Activated T-helper 2 cell treated with anti-CD3 and anti-CD28 coated beads, Interferon-gamma antibody, Interleukin-2, Interleukin-4, amounts not matched to agents 10 μg/mL and 5 μg/mL and 100 μg/mL, durations not matched to agents 14 hours and 24 hours and 36 hours (primary cell): ENCODE measurements around the gene CTSS. TPM values are rescaled to one million over a fixed set of nuclear protein-coding genes. Genes with fewer than 3 reads are reported as not detected.

ENCODE experiments used
- DNase-seq: peaks from one replicate; pipeline ENCODE4 v3.0.0; 2021; ENCODE audit warnings: low spot score
- H3K27ac Mint-ChIP-seq: one replicate; pipeline ENCODE4 v1.8.0; 2021; ENCODE audit warnings: mixed read lengths
- H3K27me3 Mint-ChIP-seq: one replicate; pipeline ENCODE4 v1.8.0; 2021; ENCODE audit warnings: low read depth, mixed read lengths
- H3K36me3 Mint-ChIP-seq: one replicate; pipeline ENCODE4 v1.8.0; 2021; ENCODE audit warnings: low read depth, mixed read lengths
- H3K4me1 Mint-ChIP-seq: one replicate; pipeline ENCODE4 v1.8.0; 2021; ENCODE audit warnings: low read depth, mixed read lengths
- H3K4me3 Mint-ChIP-seq: one replicate; pipeline ENCODE4 v1.8.0; 2021; ENCODE audit warnings: low read depth, mild to moderate bottlenecking, moderate library complexity, mixed read lengths
- H3K9me3 Mint-ChIP-seq: one replicate; pipeline ENCODE4 v1.8.0; 2021; ENCODE audit warnings: mixed read lengths
- intact Hi-C: fragments of 100-400 bp; cut with micrococcal nuclease; formaldehyde crosslinking; loops from one replicate; pipeline ENCODE4 v1.15.1; 2023
- total RNA-seq: library from RNA; stranded (reverse); gene quantifications from 2 replicates; pipeline ENCODE4 v1.2.3, GENCODE V29; 2022

The CTSS gene
- total RNA-seq, 1 donor from 2014 or later: 42.0 TPM

- Mint-ChIP-seq H3K4me1 (peaks cover 29% of the 10 kb centered on the region), H3K27me3 (peaks cover 1% of the 10 kb centered on the region), H3K27ac (peak overlapping the region; percentile 88), H3K36me3 (peaks cover 40% of the 10 kb centered on the region), H3K4me3 (peak overlapping the region; percentile 85), H3K9me3 (peaks cover 6% of the 10 kb centered on the region)
- intact Hi-C loops: loop anchor here (5.0 to 10.0 kb wide), 2 partner anchors 67 to 200 kb away; partner anchors contain the start of gene GOLPH3L
- DNase-seq: no peak
These were observed 919 bp downstream of the CTSS start for GRCh38 chr1:150764617-150765101.

- peaks cover 29% of the 10 kb centered on the region for H3K4me1 Mint-ChIP-seq
- H3K9me3 Mint-ChIP-seq: peaks cover 6% of the 10 kb centered on the region
- DNase-seq: no peak
- no peaks in the 10 kb centered on the region for H3K27me3 Mint-ChIP-seq
- peaks cover 42% of the 10 kb centered on the region for H3K36me3 Mint-ChIP-seq
- H3K4me3 Mint-ChIP-seq: no peak overlapping the region
- intact Hi-C loops: loop anchor here (5.0 to 10.0 kb wide), 2 partner anchors 66 to 198 kb away; partner anchors contain the start of gene GOLPH3L
- peak overlapping the region; percentile 7 for H3K27ac Mint-ChIP-seq
These were observed 2.6 kb downstream of the CTSS start for GRCh38 chr1:150763018-150763417.

- intact Hi-C loops: loop anchor here (5.0 to 10.0 kb wide), 2 partner anchors 65 to 198 kb away; partner anchors contain the start of gene GOLPH3L
- no peak overlapping the region for H3K4me3 Mint-ChIP-seq
- DNase-seq: no peak
- H3K9me3 Mint-ChIP-seq: peaks cover 6% of the 10 kb centered on the region
- H3K4me1 Mint-ChIP-seq: peaks cover 29% of the 10 kb centered on the region
- H3K36me3 Mint-ChIP-seq: peaks cover 42% of the 10 kb centered on the region
- H3K27ac Mint-ChIP-seq: no peak overlapping the region
- no peaks in the 10 kb centered on the region for H3K27me3 Mint-ChIP-seq
These were observed 3.0 kb downstream of the CTSS start for GRCh38 chr1:150762552-150762951.

DNA sequence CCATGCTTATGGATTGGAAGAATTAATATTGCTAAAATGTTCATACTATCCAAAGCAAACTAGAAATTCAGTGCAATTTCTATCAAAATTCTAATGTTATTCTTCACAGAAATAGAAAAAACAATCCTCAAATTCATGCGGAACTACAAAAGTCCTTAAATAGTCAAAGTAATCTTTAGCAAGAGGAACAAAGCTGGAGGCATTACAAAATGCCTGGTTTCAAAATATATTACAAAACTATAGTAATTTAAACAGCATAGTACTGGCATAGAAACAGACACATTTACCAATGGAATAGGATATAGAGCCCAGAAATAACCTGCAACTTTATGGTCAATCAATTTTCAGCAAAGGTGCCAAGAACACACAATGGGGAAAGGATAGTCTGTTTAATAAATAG, 3.8 kb downstream of the CTSS start:
- Mint-ChIP-seq H3K36me3 (peaks cover 45% of the 10 kb centered on the region), H3K4me1 (peaks cover 29% of the 10 kb centered on the region), H3K9me3 (peaks cover 6% of the 10 kb centered on the region), H3K4me3 (no peak overlapping the region), H3K27ac (no peak overlapping the region), H3K27me3 (no peaks in the 10 kb centered on the region)
- DNase-seq: no peak
- intact Hi-C loops: loop anchor here (5.0 to 10.0 kb wide), 2 partner anchors 64 to 197 kb away; partner anchors contain the start of gene GOLPH3L

DNA sequence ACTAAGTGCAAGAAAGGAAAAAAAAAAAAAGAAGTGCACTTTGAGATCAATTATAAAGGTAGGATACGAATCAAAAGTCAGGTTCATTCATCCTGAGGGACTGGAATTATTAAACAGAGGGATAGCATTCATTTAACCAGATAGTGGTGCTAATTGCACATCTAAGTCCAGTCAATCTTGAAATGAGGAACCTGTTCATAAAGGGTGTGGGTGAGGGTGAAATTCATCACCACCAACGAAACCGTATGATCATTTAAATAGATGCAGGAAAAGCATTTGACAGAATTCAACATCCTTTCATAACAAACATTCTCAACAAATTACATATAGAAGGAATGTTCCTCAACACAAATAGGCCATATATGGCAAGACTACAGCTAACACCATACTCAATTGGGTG, 5.6 kb downstream of the CTSS start:
- H3K4me3 Mint-ChIP-seq: no peak overlapping the region
- intact Hi-C loops: loop anchor here (5.0 to 10.0 kb wide), 2 partner anchors 63 to 195 kb away; partner anchors contain the start of gene GOLPH3L
- peaks cover 48% of the 10 kb centered on the region for H3K36me3 Mint-ChIP-seq
- H3K4me1 Mint-ChIP-seq: peaks cover 21% of the 10 kb centered on the region
- peaks cover 6% of the 10 kb centered on the region for H3K9me3 Mint-ChIP-seq
- H3K27me3 Mint-ChIP-seq: no peaks in the 10 kb centered on the region
- no peak overlapping the region for H3K27ac Mint-ChIP-seq
- DNase-seq: no peak

DNA sequence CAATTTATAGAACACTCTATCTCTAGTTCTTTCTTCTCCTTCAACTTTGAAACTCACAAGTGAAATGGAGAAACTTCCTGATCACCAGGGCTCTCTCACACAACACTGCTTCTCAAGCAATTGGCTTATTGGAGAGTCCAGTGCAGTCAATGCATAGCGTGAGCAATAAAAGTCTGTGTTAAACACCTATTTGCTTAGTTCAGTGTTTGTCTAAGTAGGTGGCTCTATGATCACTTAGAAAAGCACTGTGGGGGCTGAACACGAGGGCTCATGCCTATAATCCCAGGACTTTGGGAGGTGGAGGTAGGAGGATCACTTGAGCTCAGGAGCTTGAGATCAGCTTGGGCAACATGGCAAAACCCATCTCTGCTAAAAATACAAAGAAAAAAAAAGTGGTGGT, 12.2 kb downstream of the CTSS start:
- Mint-ChIP-seq H3K9me3 (no peaks in the 10 kb centered on the region), H3K4me1 (peaks cover 9% of the 10 kb centered on the region), H3K4me3 (no peak overlapping the region), H3K27ac (no peak overlapping the region), H3K27me3 (no peaks in the 10 kb centered on the region), H3K36me3 (peaks cover 50% of the 10 kb centered on the region)
- DNase-seq: no peak
- intact Hi-C loops: no loop called here

GRCh38 chr1:150751443-150751842, 14.1 kb downstream of the CTSS start:
- Mint-ChIP-seq H3K27me3 (no peaks in the 10 kb centered on the region), H3K4me1 (peaks cover 9% of the 10 kb centered on the region), H3K27ac (no peak overlapping the region), H3K4me3 (no peak overlapping the region), H3K36me3 (peaks cover 46% of the 10 kb centered on the region), H3K9me3 (no peaks in the 10 kb centered on the region)
- DNase-seq: no peak
- intact Hi-C loops: no loop called here

- Mint-ChIP-seq H3K4me1 (peaks cover 9% of the 10 kb centered on the region), H3K27me3 (no peaks in the 10 kb centered on the region), H3K27ac (no peak overlapping the region), H3K4me3 (no peak overlapping the region), H3K36me3 (peaks cover 42% of the 10 kb centered on the region), H3K9me3 (no peaks in the 10 kb centered on the region)
- no peak for DNase-seq
- intact Hi-C loops: no loop called here
These were observed 15.8 kb downstream of the CTSS start for GRCh38 chr1:150749720-150750311.

DNA sequence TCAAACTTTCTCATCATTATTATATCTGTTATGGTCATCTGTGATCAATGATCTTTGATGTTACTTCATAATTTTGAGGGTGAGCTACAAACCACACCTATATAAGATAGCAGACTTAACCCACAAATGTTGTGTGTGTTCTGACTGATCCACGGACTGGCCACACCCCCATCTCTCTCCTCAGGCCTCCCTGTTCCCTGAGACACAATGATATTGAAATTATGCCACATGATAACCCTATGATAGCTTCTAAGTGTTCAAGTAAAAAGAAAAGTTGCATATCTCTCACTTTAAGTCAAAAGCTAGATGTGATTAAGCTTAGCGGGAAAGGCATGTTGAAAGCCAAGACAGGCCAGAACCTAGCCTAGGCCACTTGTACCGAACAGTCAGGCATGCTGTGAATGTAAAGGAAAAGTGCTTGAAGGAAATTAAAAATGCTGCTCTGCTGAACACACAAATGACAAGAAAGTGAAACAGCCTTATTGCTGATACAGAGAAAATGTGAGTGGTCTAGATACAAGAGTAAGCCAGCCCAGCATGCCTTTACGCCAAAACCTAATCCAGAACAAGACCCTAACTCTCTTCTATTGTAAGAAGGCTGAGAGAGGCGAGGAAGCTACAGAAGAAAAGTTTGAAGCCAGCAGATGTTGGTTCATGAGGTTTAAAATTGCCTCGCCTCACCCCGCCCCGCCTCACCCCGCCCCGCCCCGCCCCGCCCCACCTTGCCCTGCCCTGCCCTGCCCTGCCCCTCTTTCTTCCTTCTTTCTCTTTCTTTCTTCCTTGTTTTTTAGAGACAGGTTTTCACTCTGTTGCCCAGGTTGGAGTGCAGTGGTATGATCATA, 16.5 kb downstream of the CTSS start:
- no peak for DNase-seq
- Mint-ChIP-seq H3K27ac (peak overlapping the region; percentile 9), H3K4me1 (peaks cover 9% of the 10 kb centered on the region), H3K9me3 (no peaks in the 10 kb centered on the region), H3K27me3 (no peaks in the 10 kb centered on the region), H3K36me3 (peaks cover 37% of the 10 kb centered on the region), H3K4me3 (no peak overlapping the region)
- intact Hi-C loops: no loop called here

GRCh38 chr1:150730130-150730721, 35.4 kb downstream of the CTSS start:
- Mint-ChIP-seq H3K27ac (no peak overlapping the region), H3K4me3 (no peak overlapping the region), H3K4me1 (no peaks in the 10 kb centered on the region), H3K27me3 (no peaks in the 10 kb centered on the region), H3K36me3 (peaks cover 18% of the 10 kb centered on the region), H3K9me3 (no peaks in the 10 kb centered on the region)
- no peak for DNase-seq
- intact Hi-C loops: no loop called here

GRCh38 chr1:150724336-150724735, 41.2 kb downstream of the CTSS start:
- intact Hi-C loops: no loop called here
- H3K36me3 Mint-ChIP-seq: no peaks in the 10 kb centered on the region
- no peak overlapping the region for H3K4me3 Mint-ChIP-seq
- DNase-seq: no peak
- no peaks in the 10 kb centered on the region for H3K4me1 Mint-ChIP-seq
- H3K9me3 Mint-ChIP-seq: no peaks in the 10 kb centered on the region
- H3K27ac Mint-ChIP-seq: no peak overlapping the region
- peaks cover 2% of the 10 kb centered on the region for H3K27me3 Mint-ChIP-seq

DNA sequence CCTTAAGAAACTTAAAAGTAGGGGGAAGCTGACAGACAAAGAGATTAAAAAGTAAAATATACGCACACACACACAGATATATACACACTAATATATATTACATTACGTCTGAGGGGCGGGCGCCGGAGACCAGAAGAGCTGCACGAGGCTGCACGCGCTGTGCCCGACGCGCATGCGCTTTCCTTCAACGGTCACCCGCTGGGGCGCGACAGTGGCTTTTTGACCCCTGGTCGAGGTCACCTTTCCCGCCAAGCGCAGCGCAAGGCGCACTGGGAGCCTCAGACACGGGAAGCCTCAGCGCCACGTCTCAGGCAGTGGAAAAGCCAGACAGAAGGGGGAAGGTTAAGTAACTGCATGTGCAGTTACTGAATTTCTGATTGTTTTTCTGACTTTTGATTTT, 44.9 kb downstream of the CTSS start, which contains the start of gene HORMAD1:
Gene HORMAD1 (minus strand): TSS at position 193 of the 400 bp plus-strand sequence. CDS start 1,390 bp downstream, outside the sequence.
- Mint-ChIP-seq H3K36me3 (no peaks in the 10 kb centered on the region), H3K27me3 (peaks cover 6% of the 10 kb centered on the region), H3K4me3 (no peak within 1 kb of the TSS), H3K27ac (no peak within 1 kb of the TSS), H3K4me1 (no peaks in the 10 kb centered on the region), H3K9me3 (no peaks in the 10 kb centered on the region)
- no peak for DNase-seq
- intact Hi-C loops: no loop called here
